Epithelial cell of proximal tubule (primary cell): ENCODE data around the gene TMEM185B. TPM values are rescaled to one million over a fixed set of nuclear protein-coding genes. Genes with fewer than 3 reads are reported as not detected.
A peak's percentile ranks its signal among the peaks of the same experiment; 100 is the strongest.

Experiments
- DNase-seq: peaks from one replicate; pipeline ENCODE4 v3.0.0-alpha.2; 2011; ENCODE audit warnings: low read depth
- H3K4me3 ChIP-seq: 2 replicates; pipeline ENCODE4 v1.5.1; 2011; ENCODE audit warnings: low read depth, mild to moderate bottlenecking, low read length
- CTCF ChIP-seq: conservative IDR thresholded peaks from 2 replicates; pipeline ENCODE4 v1.5.1; 2012; ENCODE audit warnings: low read depth, mild to moderate bottlenecking, low read length
- total RNA-seq: library from RNA; depleted of rRNA; stranded (reverse); fragments of >200 nt; gene quantifications from 2 replicates; pipeline ENCODE4 v1.2.3, GENCODE V29; 2015

The TMEM185B gene
- total RNA-seq, 1 donor from 2014 or later = 32.6 TPM

GRCh38 chr2:120226316-120226715 is 3.1 kb upstream of the TMEM185B start:
- TF ChIP-seq CTCF = no peak
- no peak for DNase-seq

DNA sequence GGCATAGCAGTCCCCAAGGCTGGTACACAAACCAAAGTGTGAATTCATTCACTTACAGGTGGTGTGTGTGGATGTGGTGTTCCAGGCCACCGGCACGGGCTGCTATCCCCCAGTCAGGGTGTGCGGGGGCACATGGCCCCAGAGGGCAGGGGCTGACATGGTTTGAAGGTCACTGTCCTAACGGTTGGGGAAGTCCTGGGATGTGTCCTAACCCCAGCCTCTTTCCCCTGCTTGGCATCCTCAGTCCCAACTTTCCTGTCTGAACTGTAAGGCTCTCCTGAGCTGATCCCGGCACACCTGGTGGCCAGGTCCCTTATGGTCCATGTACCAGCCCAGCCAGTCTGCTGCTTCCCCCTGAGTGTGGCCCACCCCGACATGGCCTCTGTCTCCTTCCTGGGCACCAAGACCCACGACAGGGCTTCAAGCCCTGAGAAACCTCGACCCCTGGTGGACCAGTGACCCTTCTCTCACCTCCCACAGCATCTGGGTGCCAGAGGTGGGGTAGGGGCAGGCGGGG is 2.4 kb upstream of the TMEM185B start:
- no peak for DNase-seq
- TF ChIP-seq CTCF = no peak

More at GRCh38 chr2:120226316-120226715, 3.1 kb upstream of the TMEM185B start:
- H3K4me3 ChIP-seq = no peak overlapping the region

GRCh38 chr2:120224735-120225548 is 1.7 kb upstream of the TMEM185B start:
- no peak for TF ChIP-seq CTCF
- H3K4me3 ChIP-seq = no peak overlapping the region
- no peak for DNase-seq

More for the DNA sequence above, 2.4 kb upstream of the TMEM185B start:
- H3K4me3 ChIP-seq = no peak overlapping the region

DNA sequence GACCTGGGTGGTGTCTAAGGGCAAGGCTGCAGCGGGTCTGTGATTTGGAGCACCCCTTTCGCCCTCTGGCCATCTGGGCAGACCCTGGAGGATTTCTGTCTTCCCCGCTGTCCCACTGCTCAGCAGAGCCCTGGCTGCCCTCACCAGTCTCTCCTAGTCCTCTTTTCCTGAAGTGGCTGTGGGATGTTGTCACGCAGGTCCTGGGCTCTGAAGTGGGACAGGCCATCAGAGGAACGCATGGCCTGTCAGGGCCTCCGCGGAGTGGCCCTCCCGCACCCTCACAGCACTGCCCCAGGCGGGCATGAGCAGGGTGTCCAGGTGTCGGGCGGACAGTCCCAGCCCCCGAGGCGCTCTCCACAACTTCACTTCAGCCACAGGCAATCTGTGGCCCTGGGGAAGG is 1.1 kb upstream of the TMEM185B start:
- TF ChIP-seq CTCF = no peak
- peak overlapping the region; percentile 58 for H3K4me3 ChIP-seq
- DNase-seq = no peak

GRCh38 chr2:120222186-120223033 is 790 bp downstream of the TMEM185B start:
- H3K4me3 ChIP-seq = peak overlapping the region; percentile 58
- DNase-seq = no peak
- no peak for TF ChIP-seq CTCF

DNA sequence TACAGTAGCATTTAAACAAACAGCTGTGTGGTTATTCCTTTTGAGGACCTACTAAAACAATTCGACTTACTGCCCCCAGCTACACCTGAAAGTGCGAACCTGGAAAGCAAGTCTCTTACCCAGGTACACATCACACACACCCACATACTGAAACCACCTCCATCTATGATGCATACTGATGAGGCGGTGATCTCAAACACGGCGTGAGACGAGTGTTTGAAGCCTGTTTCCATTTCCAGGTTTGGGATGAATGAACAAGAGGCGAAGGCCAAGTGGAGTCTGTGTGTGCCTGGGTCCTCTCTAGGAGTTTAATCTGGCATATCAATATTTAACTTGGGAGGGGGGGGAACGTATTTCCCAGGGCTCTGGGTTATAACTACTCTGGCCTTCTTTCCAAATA is 1.6 kb downstream of the TMEM185B start:
- no peak for TF ChIP-seq CTCF
- no peak for DNase-seq
- H3K4me3 ChIP-seq = no peak overlapping the region
